Embryonic facial prominence (tissue), 1 donor: ENCODE results near the gene RITA1.

Source experiments
- DNase-seq: peaks from one replicate; pipeline ENCODE4 v3.0.0-alpha.2; 2016; ENCODE audit errors: extremely low spot score

The RITA1 gene

GRCh38 chr12:113230315-113231234 lies 45.1 kb downstream of the RITA1 start:
- no peak for DNase-seq

- no peak for DNase-seq
Observed at GRCh38 chr12:113231235-113232088, 45.9 kb downstream of the RITA1 start.

- no peak for DNase-seq
Observed at GRCh38 chr12:113232089-113232839, 46.7 kb downstream of the RITA1 start.

- no peak for DNase-seq
Observed at GRCh38 chr12:113232840-113233585, 47.5 kb downstream of the RITA1 start.

- no peak for DNase-seq
Observed at GRCh38 chr12:113233967-113234366, 48.4 kb downstream of the RITA1 start.

- DNase-seq = no peak
Observed at GRCh38 chr12:113234483-113234882, 49.0 kb downstream of the RITA1 start.

GRCh38 chr12:113235976-113236375 lies 50.5 kb downstream of the RITA1 start:
- no peak for DNase-seq

- DNase-seq = no peak
Observed at GRCh38 chr12:113236539-113237399, 51.2 kb downstream of the RITA1 start.

- no peak for DNase-seq
Observed at GRCh38 chr12:113237748-113238147, 52.2 kb downstream of the RITA1 start.

GRCh38 chr12:113238309-113238708 lies 52.8 kb downstream of the RITA1 start:
- no peak for DNase-seq

- no peak for DNase-seq
Observed at GRCh38 chr12:113239288-113239771, 53.8 kb downstream of the RITA1 start.

GRCh38 chr12:113239811-113240331 lies 54.4 kb downstream of the RITA1 start:
- no peak for DNase-seq

GRCh38 chr12:113240395-113240794 lies 54.9 kb downstream of the RITA1 start:
- DNase-seq = no peak

- DNase-seq = no peak
Observed at GRCh38 chr12:113241191-113242025, 55.9 kb downstream of the RITA1 start.
